Activated T-cell treated with anti-CD3 and anti-CD28 coated beads, Interleukin-2, amount 50 U/mL, for 72 hours (primary cell): Measurements from ENCODE around the gene FBN1. TPM values are rescaled to one million over a fixed set of nuclear protein-coding genes. Genes with fewer than 3 reads are reported as not detected.

ENCODE experiments used
- ATAC-seq, 2 donors: fragments of 150-1000 bp; cut with Tn5 transposase; replicated peaks in 1 of 2; 2 replicates each; pipeline ENCODE4 v1.10.0; 2021; ENCODE audit warnings: moderate library complexity in 2 of 2, mild to moderate bottlenecking in 1 of 2
- DNase-seq, 2 donors: peaks; one replicate each; pipeline ENCODE4 v3.0.0; 2021 to 2022; ENCODE audit warnings: mixed read lengths in 1 of 2
- H3K27ac Mint-ChIP-seq: one replicate; pipeline ENCODE4 v1.8.0; 2022; ENCODE audit warnings: mild to moderate bottlenecking, moderate library complexity, mixed read lengths
- H3K27me3 Mint-ChIP-seq: one replicate; pipeline ENCODE4 v1.8.0; 2022; ENCODE audit warnings: low read depth, mixed read lengths
- H3K36me3 Mint-ChIP-seq, 2 donors: one replicate each; pipeline ENCODE4 v1.8.0; 2022; ENCODE audit warnings: mixed read lengths in 2 of 2, mild to moderate bottlenecking in 1 of 2; ENCODE audit not compliant: insufficient read depth in 2 of 2
- H3K4me1 Mint-ChIP-seq: one replicate; pipeline ENCODE4 v1.8.0; 2022; ENCODE audit warnings: low read depth, mixed read lengths
- H3K4me3 Mint-ChIP-seq, 2 donors: one replicate each; pipeline ENCODE4 v1.8.0; 2022; ENCODE audit warnings: mild to moderate bottlenecking in 2 of 2, mixed read lengths in 2 of 2, moderate library complexity in 2 of 2
- H3K9me3 Mint-ChIP-seq, 2 donors: one replicate each; pipeline ENCODE4 v1.8.0; 2022; ENCODE audit warnings: mixed read lengths in 2 of 2
- total RNA-seq, 2 donors: library from RNA; stranded (reverse); gene quantifications; one replicate each; pipeline ENCODE4 v1.2.3, GENCODE V29; 2022

FBN1 gene
- total RNA-seq, 2 donors from 2014 or later: 0.50 to 0.79 TPM

DNA sequence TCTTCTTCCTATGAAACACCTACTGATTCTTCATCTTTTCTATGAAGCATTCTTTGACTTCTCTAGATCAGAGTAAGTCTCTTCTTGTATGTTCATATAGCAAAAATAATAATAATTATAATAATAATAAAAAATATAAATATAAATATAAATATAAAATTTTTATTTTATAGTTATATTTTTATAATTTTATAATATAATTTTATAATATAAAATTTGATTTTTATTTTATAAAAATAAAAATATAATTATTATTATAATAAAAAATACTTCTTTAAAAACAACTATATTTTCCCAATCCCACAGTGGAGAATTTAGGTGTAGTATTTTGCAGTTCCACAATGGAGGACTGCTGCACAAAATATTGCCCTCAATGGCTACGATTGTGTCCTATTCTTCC is 279.9 kb downstream of the FBN1 start:
- no peaks in the 10 kb centered on the region for H3K36me3 Mint-ChIP-seq
- peaks cover 0 to 2% of the 10 kb centered on the region in 2 donors for H3K9me3 Mint-ChIP-seq
- H3K4me1 Mint-ChIP-seq: no peaks in the 10 kb centered on the region
- ATAC-seq (no peak), DNase-seq (no peak)
- H3K27ac Mint-ChIP-seq: no peak overlapping the region
- H3K27me3 Mint-ChIP-seq: no peaks in the 10 kb centered on the region
- H3K4me3 Mint-ChIP-seq: no peak overlapping the region

DNA sequence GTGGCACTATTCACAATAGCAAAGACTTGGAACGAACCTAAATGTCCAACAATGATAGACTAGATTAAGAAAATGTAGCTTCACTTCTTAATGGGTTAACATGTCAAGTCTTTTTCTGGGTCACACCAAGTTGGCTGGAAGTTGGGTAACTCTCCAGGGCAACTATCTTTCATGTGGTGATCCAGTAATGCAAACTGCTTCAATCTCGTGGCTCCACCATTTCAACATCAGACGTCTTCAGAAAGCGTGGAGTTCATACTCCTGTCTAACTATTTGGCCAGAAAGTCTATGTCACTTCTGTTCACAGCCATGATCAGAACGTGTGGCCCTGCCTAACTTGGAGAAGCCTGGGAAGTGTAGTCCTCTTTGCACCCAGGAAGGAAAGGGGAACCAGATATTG is 282.0 kb downstream of the FBN1 start:
- no peaks in the 10 kb centered on the region for H3K36me3 Mint-ChIP-seq
- peaks cover 3% of the 10 kb centered on the region for H3K4me1 Mint-ChIP-seq
- H3K27me3 Mint-ChIP-seq: no peaks in the 10 kb centered on the region
- H3K27ac Mint-ChIP-seq: no peak overlapping the region
- no peak overlapping the region for H3K4me3 Mint-ChIP-seq
- no peak for ATAC-seq
- H3K9me3 Mint-ChIP-seq: peaks cover 0 to 2% of the 10 kb centered on the region in 2 donors
- no peak for DNase-seq

DNA sequence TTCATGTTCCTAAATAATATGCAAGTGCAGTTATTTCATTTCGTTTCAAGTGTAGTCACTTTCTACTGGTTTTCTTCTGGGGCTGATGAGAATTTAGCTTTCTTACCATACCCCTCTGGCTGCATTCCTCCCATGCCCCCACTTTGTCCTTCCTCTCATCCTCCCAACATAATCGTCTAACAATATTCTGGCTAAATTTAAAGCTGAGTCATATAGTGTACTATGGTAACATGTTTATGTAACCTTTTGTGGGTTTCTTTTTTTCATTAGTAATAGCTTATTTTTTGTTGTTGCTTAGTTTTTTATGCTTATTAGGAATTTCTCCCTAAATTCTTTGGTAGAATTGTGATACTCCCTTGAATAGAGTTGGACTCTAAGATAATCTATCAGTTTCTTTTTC is 283.8 kb downstream of the FBN1 start:
- H3K4me1 Mint-ChIP-seq: peaks cover 6% of the 10 kb centered on the region
- no peaks in the 10 kb centered on the region for H3K27me3 Mint-ChIP-seq
- no peak overlapping the region for H3K4me3 Mint-ChIP-seq
- no peaks in the 10 kb centered on the region for H3K36me3 Mint-ChIP-seq
- H3K9me3 Mint-ChIP-seq: peaks cover 0 to 2% of the 10 kb centered on the region in 2 donors
- no peak for ATAC-seq
- no peak for DNase-seq
- no peak overlapping the region for H3K27ac Mint-ChIP-seq

DNA sequence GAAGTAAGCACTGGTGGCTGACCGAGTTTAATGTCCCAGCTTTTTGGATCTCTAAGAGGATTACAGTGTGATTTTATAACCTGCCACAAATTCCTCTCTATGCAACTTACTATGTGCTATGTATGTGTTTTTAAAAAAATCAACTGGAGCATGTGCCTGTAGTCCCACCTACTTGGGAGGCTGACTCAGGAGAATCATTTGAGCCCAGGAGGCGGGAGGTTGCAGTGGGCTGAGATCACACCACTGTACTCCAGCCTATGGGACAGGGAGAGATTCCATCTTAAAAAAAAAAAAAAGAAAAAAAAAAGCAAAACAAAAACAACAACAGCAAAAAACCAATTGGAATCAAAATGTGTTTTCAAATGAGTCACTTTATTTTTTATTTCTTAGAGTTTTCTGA is 284.7 kb downstream of the FBN1 start:
- H3K9me3 Mint-ChIP-seq: peaks cover 0 to 2% of the 10 kb centered on the region in 2 donors
- H3K36me3 Mint-ChIP-seq: no peaks in the 10 kb centered on the region
- H3K27ac Mint-ChIP-seq: no peak overlapping the region
- DNase-seq: no peak
- ATAC-seq: no peak
- H3K4me1 Mint-ChIP-seq: peaks cover 6% of the 10 kb centered on the region
- H3K4me3 Mint-ChIP-seq: no peak overlapping the region
- H3K27me3 Mint-ChIP-seq: no peaks in the 10 kb centered on the region

Other genes with a start within 250 kb of the FBN1 start
- gene CEP152, start 165.4 kb upstream of the FBN1 start, total RNA-seq: 10 to 100 TPM; 33.3 to 39.6 TPM
- gene EID1, start 232.4 kb upstream of the FBN1 start, total RNA-seq: 10 to 100 TPM; 86.9 to 93.6 TPM